HG03575 (cell line): Measurements from ENCODE around the gene BNC2.
"Not testable (repeated sequence)": the region's sequence is repeated elsewhere in the genome, so short reads cannot be mapped to it uniquely, and the experiment has no call there.

Experiments used
- ATAC-seq: cut with Tn5 transposase; IDR thresholded peaks from one replicate; pipeline ENCODE4 v1.9.1; 2021; ENCODE audit not compliant: unreplicated experiment, insufficient number of reproducible peaks, low FRiP score; ENCODE audit errors: extremely low read depth

BNC2 gene

GRCh38 chr9:16540743-16541613, 329.5 kb downstream of the BNC2 start:
- ATAC-seq, result no peak

DNA sequence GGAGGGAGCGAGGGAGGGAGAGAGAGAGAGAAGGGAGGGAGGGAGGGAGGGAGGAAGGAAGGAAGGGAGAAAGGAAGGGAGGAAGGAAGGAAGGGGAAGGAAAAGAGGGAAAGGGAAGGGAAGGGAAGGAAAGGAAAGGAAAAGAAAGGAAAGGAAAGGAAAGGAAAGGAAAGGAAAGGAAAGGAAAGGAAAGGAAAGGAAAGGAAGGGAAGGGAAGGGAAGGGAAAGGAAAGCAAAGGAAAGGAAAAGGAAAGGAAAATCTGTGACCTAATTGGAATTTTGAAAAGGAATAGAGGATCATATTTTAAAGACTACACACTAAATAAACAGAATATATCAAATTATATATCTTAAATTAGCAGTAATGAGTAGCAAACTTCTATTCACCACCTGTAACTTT, 330.8 kb downstream of the BNC2 start:
- not testable (repeated sequence) for ATAC-seq

DNA sequence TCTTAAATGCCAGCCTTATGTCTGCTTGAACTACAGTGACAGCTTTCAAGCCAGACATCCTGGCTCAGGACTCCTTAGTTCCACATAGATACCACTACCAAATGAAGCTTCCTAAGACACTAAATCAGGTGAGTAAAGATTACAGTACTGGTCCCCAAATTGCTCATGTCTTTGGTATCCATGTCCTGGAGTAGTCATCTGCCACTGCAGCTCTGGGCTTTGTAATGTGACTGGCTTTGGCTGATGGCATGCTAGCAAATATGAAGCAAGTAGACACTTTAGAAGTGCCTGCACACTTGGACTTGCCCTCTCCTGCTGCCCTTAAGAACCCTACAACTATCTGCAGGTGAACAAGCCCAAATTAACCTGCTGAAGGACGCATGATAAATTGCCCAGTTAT, 334.9 kb downstream of the BNC2 start:
- ATAC-seq, result no peak

DNA sequence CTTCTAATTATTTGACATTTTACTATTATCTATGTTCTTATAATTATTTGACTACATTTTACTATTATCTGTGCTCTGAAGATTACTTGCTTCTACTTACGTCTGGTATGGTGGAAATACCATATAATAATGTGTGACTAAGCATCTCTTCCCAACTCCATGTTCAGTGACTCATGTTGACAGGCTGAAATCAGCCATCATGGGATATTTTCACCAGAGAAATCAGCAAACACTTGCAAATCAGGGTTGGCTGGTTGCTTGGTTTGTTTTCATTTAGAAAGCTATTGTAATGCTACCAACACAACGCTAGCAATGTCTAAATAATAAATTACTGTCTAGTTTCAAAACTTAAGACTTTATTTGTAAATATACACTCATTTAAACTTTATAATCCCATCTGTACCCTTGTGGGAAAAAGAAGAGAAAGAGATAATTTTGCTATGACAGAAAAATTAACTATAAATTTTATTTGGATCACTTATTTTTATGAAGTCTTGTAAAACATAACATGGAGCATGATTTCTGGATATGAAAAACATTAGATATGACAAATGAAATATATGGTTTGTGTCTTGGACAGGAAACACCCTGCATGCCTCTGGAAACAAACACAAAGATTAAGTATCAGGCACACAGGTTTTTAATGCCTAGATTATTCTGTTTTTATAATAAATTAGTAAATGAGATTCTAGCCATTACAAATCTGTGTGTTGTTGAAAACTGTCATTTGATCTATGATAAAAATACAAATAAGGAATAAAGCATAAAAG, 337.6 kb downstream of the BNC2 start:
- no peak for ATAC-seq

- ATAC-seq, result no peak
Observed at GRCh38 chr9:16532272-16532671, 338.2 kb downstream of the BNC2 start.

DNA sequence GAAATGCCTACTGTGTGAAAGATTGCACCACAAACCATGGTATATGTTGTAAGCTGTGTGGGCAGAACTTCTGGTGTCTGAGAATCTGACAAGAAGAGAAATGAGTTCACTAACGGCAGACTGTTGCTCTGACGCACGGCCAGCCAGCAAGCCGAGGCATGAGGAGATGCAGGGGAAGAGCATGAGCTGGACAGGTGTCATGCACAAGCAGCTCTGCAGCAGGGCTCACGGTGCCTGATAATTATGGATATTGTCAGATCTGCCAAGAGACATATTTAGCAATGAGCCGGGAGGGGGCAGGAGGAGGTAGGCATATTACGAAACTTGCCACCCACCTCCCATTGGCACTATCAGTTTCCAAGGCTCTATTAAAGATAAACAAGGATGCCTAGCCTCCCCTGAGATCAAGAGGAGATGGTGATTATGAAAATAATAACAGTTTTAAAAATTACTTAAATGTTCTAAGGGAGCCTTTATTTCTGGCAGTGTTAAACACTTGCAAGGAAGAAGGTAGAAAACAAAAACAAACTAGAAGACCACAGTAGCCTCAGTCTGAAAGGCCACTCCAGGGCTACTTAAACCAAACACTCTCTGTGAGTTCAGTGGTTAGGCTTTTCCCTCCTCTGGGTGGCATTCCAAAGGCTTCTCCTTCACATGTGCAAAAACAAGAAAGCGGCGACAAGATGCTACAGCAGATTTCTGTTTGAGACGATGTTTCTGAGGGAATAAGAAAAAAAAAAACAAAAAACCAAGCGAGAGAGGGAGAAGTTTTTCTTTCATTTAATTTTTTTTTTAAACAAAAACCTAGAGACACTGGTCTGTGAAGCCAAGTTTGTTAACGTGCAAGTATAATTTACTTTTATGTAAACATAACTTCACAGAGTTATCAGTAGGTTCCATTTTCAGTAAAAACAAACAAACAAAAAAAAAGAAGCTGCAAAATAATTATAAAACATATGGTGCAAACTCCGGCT, 339.5 kb downstream of the BNC2 start:
- no peak for ATAC-seq

DNA sequence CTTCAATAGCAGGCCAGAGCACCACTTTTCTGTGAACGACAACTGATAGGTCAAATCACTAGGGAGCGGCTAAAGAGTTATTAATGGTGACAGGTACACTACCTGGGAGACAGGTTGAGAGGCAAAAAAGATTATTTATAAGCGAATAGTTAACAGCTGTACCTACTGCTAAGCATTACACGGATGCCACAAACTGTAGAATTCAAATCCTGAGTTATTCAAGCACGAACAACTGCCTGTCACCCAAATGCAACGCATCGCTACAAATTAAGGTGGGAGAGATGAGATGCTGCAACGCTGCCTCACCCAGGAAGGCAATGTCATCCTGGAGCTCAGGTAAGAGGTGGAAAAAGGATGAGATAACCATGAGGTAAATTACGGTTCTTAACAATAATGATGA, 342.9 kb downstream of the BNC2 start:
- ATAC-seq, result no peak

DNA sequence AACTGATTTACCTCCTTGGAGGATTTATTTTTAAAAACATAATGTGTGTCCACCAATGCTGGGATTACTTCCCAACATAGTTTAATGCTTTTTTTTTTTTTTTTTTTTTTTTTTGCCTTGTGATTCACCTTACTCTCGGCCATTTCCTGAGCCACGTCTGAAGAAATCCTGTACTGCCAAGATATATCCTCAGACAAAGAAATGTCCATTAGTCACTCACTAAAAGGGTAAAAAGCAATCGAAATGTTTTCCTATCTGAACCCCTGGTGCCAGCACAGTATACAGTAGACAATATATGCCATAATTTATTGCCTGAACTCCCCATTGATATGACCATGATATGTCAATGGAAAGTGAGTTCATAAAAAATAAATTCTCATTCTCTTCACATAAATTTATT, 344.1 kb downstream of the BNC2 start:
- no peak for ATAC-seq

DNA sequence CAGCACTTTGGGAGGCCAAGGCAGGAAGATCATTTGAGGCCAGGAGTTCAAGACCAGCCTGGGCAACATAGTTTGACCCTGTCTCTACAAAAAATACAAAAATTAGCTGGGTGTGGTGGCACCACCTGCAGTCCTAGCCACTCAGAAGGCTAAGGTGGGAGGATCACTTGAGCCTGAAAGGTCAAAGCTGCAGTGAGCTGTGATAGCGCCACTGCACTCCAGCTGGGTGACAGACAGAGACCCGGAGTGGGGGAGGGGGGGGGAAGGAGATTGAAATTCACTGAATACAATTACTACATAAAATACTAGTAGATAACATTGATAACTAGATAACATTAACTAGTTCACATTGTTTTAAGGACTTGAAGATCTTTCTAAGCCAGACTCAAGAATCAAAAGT, 345.6 kb downstream of the BNC2 start:
- ATAC-seq, result no peak

GRCh38 chr9:16524078-16524477, 346.4 kb downstream of the BNC2 start:
- no peak for ATAC-seq

GRCh38 chr9:16521868-16522411, 348.5 kb downstream of the BNC2 start:
- ATAC-seq, result no peak

DNA sequence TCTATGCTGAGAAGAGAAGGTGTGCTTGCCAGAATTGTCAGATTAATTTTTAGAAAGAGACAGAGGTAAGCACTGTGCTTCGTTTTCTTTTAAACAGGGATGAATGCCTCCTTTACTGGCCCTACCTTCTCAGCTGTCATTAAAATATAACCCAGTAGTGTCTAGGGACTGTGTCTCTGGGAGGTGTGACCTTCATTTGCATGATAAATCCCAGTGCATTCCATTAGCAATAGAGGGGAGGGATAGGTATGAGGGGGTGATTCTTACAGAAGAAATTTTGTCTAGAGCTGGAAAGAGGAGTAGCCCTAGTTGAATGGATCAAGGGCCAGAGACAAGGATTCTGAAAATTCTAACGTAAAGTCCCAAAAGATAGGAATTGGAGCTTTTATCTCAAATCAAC, 351.5 kb downstream of the BNC2 start:
- no peak for ATAC-seq

DNA sequence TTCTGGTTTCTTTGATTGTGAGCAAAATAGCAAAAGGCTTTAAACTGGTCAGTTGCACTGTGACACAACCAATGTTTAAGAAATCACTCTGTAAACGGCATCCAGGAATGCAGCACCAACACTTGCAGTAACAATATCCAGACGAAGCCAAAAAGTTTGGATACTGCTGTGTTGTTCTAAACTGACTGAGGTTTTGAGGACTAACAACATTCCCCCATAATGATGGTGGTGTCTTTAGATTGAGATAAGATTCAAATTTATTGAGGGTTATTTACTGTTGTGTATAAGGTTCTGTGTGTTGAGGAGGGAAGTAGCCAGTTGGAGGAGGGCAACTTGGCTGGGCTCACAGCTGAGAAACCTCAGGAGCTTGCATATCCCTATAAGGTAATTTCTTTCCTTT, 353.6 kb downstream of the BNC2 start:
- no peak for ATAC-seq

DNA sequence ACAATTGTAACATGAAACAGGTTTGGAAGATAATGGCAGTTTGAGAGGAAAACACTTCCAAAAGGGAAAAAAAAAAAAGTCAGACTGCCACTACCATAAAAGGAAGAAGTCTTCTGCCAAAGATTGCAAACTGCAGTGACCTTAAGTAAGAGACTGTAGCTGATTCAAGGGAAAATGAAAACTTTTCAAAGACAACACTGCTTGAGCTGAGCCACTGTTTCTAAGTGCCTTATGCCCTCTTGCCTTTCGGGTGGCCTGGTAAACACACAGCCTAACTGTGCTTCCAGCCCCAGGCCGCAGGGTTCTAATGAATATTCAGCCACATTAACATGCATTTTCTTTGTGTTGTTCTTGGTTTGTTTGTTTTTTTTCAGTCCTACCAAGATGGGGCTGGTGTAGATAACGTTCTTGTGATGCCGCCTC, 354.6 kb downstream of the BNC2 start:
- no peak for ATAC-seq

DNA sequence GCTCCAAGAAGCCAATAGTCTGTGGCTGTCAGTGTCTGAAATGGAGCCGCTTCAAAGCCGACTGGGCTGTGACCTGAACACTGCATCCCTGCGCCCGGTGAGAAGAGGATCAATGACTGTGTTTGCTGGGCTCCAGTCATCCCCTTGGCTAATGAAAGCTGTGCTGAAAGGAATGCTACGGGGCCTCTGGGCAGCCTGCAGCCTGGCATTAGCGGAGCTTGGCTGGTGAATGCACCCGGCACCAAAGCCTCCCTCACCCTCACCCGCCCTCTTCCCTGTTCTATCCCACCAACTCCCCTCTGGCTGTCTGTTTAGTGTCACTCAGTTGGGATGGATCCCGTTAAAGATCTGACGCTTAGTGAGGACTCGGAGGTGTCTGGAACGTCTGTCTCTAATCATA, 355.3 kb downstream of the BNC2 start:
- ATAC-seq, result no peak

DNA sequence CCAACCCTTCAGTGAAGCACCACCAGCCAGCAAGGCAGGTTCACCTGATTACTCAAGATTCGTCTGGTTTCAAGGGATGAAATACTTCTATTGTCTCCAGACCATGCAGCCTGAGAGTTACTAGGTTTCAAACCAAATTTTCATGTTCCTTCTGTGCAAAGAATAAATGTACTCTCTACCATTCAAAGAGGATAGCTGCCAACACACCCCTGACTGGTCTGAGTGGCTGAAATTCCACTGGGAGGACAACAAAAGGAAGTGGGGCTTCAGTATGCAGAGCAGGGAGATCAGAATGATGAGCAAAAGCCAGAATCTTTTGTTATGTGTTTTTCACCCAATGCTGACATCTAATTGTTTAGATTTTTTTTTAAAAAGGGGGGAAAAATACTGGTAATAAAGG, 356.3 kb downstream of the BNC2 start:
- no peak for ATAC-seq

- no peak for ATAC-seq
Observed at GRCh38 chr9:16512281-16512680, 358.2 kb downstream of the BNC2 start.

DNA sequence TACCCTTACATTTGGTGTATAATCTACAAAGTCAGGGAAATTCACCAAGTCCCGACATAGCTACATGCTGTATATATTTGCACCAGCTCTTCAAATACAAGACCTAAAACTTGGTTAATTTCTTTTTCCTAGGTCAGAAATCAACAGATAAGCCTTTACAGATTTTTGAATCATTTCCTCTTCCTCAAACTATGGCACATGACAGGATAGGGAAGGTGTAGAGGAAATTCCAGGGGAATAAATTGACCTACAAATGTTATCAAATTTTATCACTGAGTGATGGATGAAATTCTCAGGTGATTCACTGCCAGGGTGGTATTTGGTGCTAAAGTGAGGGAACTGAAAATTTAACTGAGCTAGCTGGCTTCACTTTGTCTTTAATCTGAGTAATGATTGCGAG, 360.0 kb downstream of the BNC2 start:
- ATAC-seq, result no peak

DNA sequence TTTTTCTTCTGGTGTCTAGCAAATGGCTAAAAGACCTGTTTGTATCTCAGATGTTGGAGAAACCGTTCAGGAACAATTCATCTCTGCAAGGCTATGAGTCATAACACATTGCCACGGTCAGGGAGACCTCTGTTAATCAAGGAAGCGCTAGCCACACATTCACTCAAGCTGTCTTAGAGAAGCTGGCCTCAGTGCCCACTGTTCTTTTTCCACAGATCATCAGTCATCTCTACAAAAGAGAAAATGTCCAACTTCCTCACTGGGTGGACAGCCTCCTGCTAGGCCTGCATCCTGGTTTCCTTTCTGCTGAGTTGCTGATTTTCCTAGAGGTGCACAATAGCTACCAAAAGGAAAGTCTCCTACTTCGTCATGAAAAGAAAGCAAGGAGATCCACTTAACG, 360.5 kb downstream of the BNC2 start:
- ATAC-seq, result no peak
